ENCODE results near the gene G0S2. TPM values are rescaled to one million over a fixed set of nuclear protein-coding genes. Genes with fewer than 3 reads are reported as not detected.

The G0S2 gene
- total and polyA plus RNA-seq, 2 experiments from 2014 or later, result 3.2 to 8.2 TPM

DNA sequence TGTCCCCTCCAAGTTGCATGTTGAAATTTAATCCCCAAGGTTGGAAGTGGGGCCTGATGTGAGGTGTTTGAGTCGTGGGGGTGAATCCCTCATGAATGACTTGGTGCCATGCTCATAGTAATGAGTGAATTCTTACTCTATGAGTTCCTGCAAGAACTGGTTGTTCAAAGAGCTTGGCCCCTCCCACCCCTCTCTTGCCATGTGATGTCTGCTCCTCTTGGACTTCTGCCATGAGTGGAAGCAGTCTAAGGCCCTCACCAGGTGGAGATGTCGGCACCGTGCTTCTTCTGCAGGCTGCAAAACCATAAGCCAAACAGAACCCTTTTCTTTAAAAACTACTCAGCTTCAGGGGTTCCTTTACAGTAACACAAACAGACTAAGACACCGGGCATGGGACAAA is 14.3 kb downstream of the G0S2 start:
- Histone ChIP-seq H3K79me2 (replicated peaks; ENCODE audit: insufficient read depth) (no peaks in the 10 kb centered on the region), H3K4me2 (no peak overlapping the region), H3K4me3 (no peak overlapping the region), H3K9me2 (ENCODE audit: insufficient read depth) (no peaks in the 10 kb centered on the region), H2AFZ (no peak overlapping the region), H3K27me3 (ENCODE audit: insufficient read depth) (no peaks in the 10 kb centered on the region), H3K36me3 (ENCODE audit: insufficient read depth) (no peaks in the 10 kb centered on the region), H3K4me1 (ENCODE audit: insufficient read depth) (no peaks in the 10 kb centered on the region), H3K27ac (ENCODE audit: low read depth) (no peak overlapping the region), H3F3A (replicated peaks; ENCODE audit: low read depth) (no peaks in the 10 kb centered on the region), H4K20me1 (replicated peaks; ENCODE audit: insufficient read depth) (no peaks in the 10 kb centered on the region)
- no peak overlapping the region for H3K4me3 Mint-ChIP-seq
- no peak overlapping the region for H3K27ac Mint-ChIP-seq
- TF ChIP-seq, protein P1, sequence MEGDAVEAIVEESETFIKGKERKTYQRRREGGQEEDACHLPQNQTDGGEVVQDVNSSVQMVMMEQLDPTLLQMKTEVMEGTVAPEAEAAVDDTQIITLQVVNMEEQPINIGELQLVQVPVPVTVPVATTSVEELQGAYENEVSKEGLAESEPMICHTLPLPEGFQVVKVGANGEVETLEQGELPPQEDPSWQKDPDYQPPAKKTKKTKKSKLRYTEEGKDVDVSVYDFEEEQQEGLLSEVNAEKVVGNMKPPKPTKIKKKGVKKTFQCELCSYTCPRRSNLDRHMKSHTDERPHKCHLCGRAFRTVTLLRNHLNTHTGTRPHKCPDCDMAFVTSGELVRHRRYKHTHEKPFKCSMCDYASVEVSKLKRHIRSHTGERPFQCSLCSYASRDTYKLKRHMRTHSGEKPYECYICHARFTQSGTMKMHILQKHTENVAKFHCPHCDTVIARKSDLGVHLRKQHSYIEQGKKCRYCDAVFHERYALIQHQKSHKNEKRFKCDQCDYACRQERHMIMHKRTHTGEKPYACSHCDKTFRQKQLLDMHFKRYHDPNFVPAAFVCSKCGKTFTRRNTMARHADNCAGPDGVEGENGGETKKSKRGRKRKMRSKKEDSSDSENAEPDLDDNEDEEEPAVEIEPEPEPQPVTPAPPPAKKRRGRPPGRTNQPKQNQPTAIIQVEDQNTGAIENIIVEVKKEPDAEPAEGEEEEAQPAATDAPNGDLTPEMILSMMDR (conservative IDR thresholded peaks at IDR 0.05; ENCODE audit: low read depth in 2 of 2), result no peak
- TF ChIP-seq NANOG (IDR thresholded peaks at IDR 0.05; ENCODE audit: borderline replicate concordance) (no peak), JUNB (IDR thresholded peaks at IDR 0.05; ENCODE audit: unreplicated experiment) (no peak), ZNF331 (CRISPR knock-in tag; IDR thresholded peaks at IDR 0.05; ENCODE audit: low read depth) (no peak), STAT1 (IDR thresholded peaks at IDR 0.05; ENCODE audit: unreplicated experiment) (no peak)
- TF ChIP-seq, protein P2, sequence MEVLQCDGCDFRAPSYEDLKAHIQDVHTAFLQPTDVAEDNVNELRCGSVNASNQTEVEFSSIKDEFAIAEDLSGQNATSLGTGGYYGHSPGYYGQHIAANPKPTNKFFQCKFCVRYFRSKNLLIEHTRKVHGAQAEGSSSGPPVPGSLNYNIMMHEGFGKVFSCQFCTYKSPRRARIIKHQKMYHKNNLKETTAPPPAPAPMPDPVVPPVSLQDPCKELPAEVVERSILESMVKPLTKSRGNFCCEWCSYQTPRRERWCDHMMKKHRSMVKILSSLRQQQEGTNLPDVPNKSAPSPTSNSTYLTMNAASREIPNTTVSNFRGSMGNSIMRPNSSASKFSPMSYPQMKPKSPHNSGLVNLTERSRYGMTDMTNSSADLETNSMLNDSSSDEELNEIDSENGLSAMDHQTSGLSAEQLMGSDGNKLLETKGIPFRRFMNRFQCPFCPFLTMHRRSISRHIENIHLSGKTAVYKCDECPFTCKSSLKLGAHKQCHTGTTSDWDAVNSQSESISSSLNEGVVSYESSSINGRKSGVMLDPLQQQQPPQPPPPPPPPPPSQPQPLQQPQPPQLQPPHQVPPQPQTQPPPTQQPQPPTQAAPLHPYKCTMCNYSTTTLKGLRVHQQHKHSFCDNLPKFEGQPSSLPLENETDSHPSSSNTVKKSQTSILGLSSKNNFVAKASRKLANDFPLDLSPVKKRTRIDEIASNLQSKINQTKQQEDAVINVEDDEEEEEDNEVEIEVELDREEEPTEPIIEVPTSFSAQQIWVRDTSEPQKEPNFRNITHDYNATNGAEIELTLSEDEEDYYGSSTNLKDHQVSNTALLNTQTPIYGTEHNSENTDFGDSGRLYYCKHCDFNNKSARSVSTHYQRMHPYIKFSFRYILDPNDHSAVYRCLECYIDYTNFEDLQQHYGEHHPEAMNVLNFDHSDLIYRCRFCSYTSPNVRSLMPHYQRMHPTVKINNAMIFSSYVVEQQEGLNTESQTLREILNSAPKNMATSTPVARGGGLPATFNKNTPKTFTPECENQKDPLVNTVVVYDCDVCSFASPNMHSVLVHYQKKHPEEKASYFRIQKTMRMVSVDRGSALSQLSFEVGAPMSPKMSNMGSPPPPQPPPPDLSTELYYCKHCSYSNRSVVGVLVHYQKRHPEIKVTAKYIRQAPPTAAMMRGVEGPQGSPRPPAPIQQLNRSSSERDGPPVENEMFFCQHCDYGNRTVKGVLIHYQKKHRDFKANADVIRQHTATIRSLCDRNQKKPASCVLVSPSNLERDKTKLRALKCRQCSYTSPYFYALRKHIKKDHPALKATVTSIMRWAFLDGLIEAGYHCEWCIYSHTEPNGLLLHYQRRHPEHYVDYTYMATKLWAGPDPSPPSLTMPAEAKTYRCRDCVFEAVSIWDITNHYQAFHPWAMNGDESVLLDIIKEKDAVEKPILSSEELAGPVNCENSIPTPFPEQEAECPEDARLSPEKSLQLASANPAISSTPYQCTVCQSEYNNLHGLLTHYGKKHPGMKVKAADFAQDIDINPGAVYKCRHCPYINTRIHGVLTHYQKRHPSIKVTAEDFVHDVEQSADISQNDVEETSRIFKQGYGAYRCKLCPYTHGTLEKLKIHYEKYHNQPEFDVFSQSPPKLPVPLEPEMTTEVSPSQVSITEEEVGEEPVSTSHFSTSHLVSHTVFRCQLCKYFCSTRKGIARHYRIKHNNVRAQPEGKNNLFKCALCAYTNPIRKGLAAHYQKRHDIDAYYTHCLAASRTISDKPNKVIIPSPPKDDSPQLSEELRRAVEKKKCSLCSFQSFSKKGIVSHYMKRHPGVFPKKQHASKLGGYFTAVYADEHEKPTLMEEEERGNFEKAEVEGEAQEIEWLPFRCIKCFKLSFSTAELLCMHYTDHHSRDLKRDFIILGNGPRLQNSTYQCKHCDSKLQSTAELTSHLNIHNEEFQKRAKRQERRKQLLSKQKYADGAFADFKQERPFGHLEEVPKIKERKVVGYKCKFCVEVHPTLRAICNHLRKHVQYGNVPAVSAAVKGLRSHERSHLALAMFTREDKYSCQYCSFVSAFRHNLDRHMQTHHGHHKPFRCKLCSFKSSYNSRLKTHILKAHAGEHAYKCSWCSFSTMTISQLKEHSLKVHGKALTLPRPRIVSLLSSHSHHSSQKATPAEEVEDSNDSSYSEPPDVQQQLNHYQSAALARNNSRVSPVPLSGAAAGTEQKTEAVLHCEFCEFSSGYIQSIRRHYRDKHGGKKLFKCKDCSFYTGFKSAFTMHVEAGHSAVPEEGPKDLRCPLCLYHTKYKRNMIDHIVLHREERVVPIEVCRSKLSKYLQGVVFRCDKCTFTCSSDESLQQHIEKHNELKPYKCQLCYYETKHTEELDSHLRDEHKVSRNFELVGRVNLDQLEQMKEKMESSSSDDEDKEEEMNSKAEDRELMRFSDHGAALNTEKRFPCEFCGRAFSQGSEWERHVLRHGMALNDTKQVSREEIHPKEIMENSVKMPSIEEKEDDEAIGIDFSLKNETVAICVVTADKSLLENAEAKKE (CRISPR knock-in tag; IDR thresholded peaks at IDR 0.05), result no peak
- TF ChIP-seq, protein P3, sequence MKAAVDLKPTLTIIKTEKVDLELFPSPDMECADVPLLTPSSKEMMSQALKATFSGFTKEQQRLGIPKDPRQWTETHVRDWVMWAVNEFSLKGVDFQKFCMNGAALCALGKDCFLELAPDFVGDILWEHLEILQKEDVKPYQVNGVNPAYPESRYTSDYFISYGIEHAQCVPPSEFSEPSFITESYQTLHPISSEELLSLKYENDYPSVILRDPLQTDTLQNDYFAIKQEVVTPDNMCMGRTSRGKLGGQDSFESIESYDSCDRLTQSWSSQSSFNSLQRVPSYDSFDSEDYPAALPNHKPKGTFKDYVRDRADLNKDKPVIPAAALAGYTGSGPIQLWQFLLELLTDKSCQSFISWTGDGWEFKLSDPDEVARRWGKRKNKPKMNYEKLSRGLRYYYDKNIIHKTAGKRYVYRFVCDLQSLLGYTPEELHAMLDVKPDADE (IDR thresholded peaks at IDR 0.05), result no peak
- DNase-seq (ENCODE audit: low spot score) (no peak), ATAC-seq (no peak)
- H3K4me1 Mint-ChIP-seq, result peaks cover 9% of the 10 kb centered on the region; the same call in 2 of the 3 replicates
- H3K9me3 Mint-ChIP-seq, result no peaks in the 10 kb centered on the region
- peaks cover 2% of the 10 kb centered on the region for H3K27me3 Mint-ChIP-seq (ENCODE audit: insufficient read depth, low read depth, poor library complexity)
- no peaks in the 10 kb centered on the region for H3K36me3 Mint-ChIP-seq (ENCODE audit: low read depth)
